ENCODE data around the gene ZBTB21. TPM values are rescaled to one million over a fixed set of nuclear protein-coding genes. Genes with fewer than 3 reads are reported as not detected.

Gene ZBTB21
- polyA plus RNA-seq, 1 of the 3 experiments (the other 2 are of a cell fraction), result 2.9 TPM

- 91% methylated on average over 11 of the region's 11 CpGs for WGBS (ENCODE audit: low lambda C conversion rate)
- no peak overlapping the region for H3K4me2 ChIP-seq
- POLR2A ChIA-PET, result no interaction called here
Observed at GRCh38 chr21:42022906-42023305, 12.7 kb upstream of the ZBTB21 start.

GRCh38 chr21:42022091-42022430 lies 11.9 kb upstream of the ZBTB21 start:
- H3K36me3 ChIP-seq (replicated peaks in 1 of 2; ENCODE audit: control insufficient read depth in 1 of 2, insufficient read depth in 2 of 2, low read length in 1 of 2), result no peaks in the 10 kb centered on the region
- H3K9me3 ChIP-seq, result no peaks in the 10 kb centered on the region
- WGBS (ENCODE audit: low lambda C conversion rate), result 49% methylated on average over 10 of the region's 12 CpGs
- H3F3A ChIP-seq (replicated peaks; ENCODE audit: insufficient read depth), result no peaks in the 10 kb centered on the region
- no peak for TF ChIP-seq GATA2 (CRISPR knock-in tag; IDR thresholded peaks at IDR 0.05)
- TF ChIP-seq FOSL2 (IDR thresholded peaks at IDR 0.05; ENCODE audit: borderline replicate concordance, low read depth), result no peak
- no peak for TF ChIP-seq PBX3 (IDR thresholded peaks at IDR 0.05)
- no peak for TF ChIP-seq MEF2A (IDR thresholded peaks at IDR 0.05; ENCODE audit: borderline replicate concordance, low read depth)
- no peak for TF ChIP-seq USF2 (IDR thresholded peaks at IDR 0.05; ENCODE audit: borderline replicate concordance, low read depth, low read length)
- no peak for TF ChIP-seq IRF3 (IDR thresholded peaks at IDR 0.05; ENCODE audit: low read depth, low read length)
- TF ChIP-seq TAF1 (IDR thresholded peaks at IDR 0.05; ENCODE audit: borderline replicate concordance, low read depth, low read length), result no peak
- TF ChIP-seq RXRA (IDR thresholded peaks at IDR 0.05; ENCODE audit: borderline replicate concordance, low read depth), result no peak
- TF ChIP-seq EP300 (IDR thresholded peaks at IDR 0.05; ENCODE audit: borderline replicate concordance in 1 of 2, low read depth in 1 of 2, low read length in 1 of 2), result no peak
- no peak for TF ChIP-seq TCF12 (IDR thresholded peaks at IDR 0.05)
- H3K4me2 ChIP-seq, result no peak overlapping the region
- H2AFZ ChIP-seq (ENCODE audit: low read depth), result no peak overlapping the region
- CTCF ChIA-PET, result no interaction called here
- H3K27ac ChIP-seq (ENCODE audit: low read depth in 2 of 2, low read length in 1 of 2), result no peak overlapping the region
- no peaks in the 10 kb centered on the region for H3K9me2 ChIP-seq
- POLR2A ChIA-PET, result no interaction called here
- no peaks in the 10 kb centered on the region; the same call in 1 of the 2 replicates for H3K27me3 ChIP-seq (ENCODE audit: insufficient read depth)
- H3K4me3 ChIP-seq (ENCODE audit: low read depth in 2 of 2, low read length in 1 of 2), result no peak overlapping the region
- no peaks in the 10 kb centered on the region for H4K20me1 ChIP-seq (ENCODE audit: insufficient read depth)
- no peaks in the 10 kb centered on the region for H3K79me2 ChIP-seq (ENCODE audit: insufficient read depth)
- DNase-seq, result no peak
- H3K9ac ChIP-seq, result no peak overlapping the region
- H3K4me1 ChIP-seq (ENCODE audit: control insufficient read depth in 1 of 2, insufficient read depth in 2 of 2, low read depth in 1 of 2, low read length in 1 of 2), result no peaks in the 10 kb centered on the region; a peak in 1 of 4 replicates

More at GRCh38 chr21:42022906-42023305, 12.7 kb upstream of the ZBTB21 start:
- Histone ChIP-seq H3K4me3 (ENCODE audit: low read depth in 2 of 2, low read length in 1 of 2) (no peak overlapping the region), H3K9me2 (no peaks in the 10 kb centered on the region), H3K27me3 (ENCODE audit: insufficient read depth) (no peaks in the 10 kb centered on the region; the same call in 1 of the 2 replicates), H3K4me1 (ENCODE audit: control insufficient read depth in 1 of 2, insufficient read depth in 2 of 2, low read depth in 1 of 2, low read length in 1 of 2) (no peaks in the 10 kb centered on the region; a peak in 1 of 4 replicates), H3K9ac (no peak overlapping the region), H3F3A (replicated peaks; ENCODE audit: insufficient read depth) (no peaks in the 10 kb centered on the region), H3K36me3 (replicated peaks in 1 of 2; ENCODE audit: control insufficient read depth in 1 of 2, insufficient read depth in 2 of 2, low read length in 1 of 2) (no peaks in the 10 kb centered on the region), H4K20me1 (ENCODE audit: insufficient read depth) (no peaks in the 10 kb centered on the region), H3K27ac (ENCODE audit: low read depth in 2 of 2, low read length in 1 of 2) (no peak overlapping the region), H3K9me3 (no peaks in the 10 kb centered on the region), H2AFZ (ENCODE audit: low read depth) (no peak overlapping the region), H3K79me2 (ENCODE audit: insufficient read depth) (no peaks in the 10 kb centered on the region)
- CTCF ChIA-PET, result no interaction called here
- TF ChIP-seq USF1 (IDR thresholded peaks at IDR 0.05; ENCODE audit: borderline replicate concordance, low read depth) (no peak), FOSL2 (IDR thresholded peaks at IDR 0.05; ENCODE audit: borderline replicate concordance, low read depth) (no peak), ELF1 (IDR thresholded peaks at IDR 0.05) (no peak), SMC3 (IDR thresholded peaks at IDR 0.05; ENCODE audit: low read depth, low read length) (no peak), TAF1 (IDR thresholded peaks at IDR 0.05; ENCODE audit: borderline replicate concordance, low read depth, low read length) (no peak), ZBTB33 (IDR thresholded peaks at IDR 0.05; ENCODE audit: borderline replicate concordance, low read depth) (no peak), RFX5 (IDR thresholded peaks at IDR 0.05; ENCODE audit: low read length) (no peak)
- no peak for DNase-seq
